ENCODE results near the gene ASTN2.

GRCh38 chr9:116964258-116964657 lies 450.6 kb downstream of the ASTN2 start:
- TF ChIP-seq POLR2A (IDR thresholded peaks at IDR 0.05) = no peak
- TF ChIP-seq, protein P1, sequence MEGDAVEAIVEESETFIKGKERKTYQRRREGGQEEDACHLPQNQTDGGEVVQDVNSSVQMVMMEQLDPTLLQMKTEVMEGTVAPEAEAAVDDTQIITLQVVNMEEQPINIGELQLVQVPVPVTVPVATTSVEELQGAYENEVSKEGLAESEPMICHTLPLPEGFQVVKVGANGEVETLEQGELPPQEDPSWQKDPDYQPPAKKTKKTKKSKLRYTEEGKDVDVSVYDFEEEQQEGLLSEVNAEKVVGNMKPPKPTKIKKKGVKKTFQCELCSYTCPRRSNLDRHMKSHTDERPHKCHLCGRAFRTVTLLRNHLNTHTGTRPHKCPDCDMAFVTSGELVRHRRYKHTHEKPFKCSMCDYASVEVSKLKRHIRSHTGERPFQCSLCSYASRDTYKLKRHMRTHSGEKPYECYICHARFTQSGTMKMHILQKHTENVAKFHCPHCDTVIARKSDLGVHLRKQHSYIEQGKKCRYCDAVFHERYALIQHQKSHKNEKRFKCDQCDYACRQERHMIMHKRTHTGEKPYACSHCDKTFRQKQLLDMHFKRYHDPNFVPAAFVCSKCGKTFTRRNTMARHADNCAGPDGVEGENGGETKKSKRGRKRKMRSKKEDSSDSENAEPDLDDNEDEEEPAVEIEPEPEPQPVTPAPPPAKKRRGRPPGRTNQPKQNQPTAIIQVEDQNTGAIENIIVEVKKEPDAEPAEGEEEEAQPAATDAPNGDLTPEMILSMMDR (IDR thresholded peaks at IDR 0.05) = no peak

Measured in thyroid gland (tissue), 4 donors.